HL-60/S4 (cell line): ENCODE data around the gene SYNJ1.
"Not testable (repeated sequence)": the region's sequence is repeated elsewhere in the genome, so short reads cannot be mapped to it uniquely, and the experiment has no call there.

Source experiments
- in situ Hi-C: fragments of 300-500 bp; cut with MboI; formaldehyde crosslinking; loops from 2 replicates; pipeline ENCODE4 v1.14.3; 2022; ENCODE audit warnings: low sequenced_read_pairs

Gene SYNJ1

GRCh38 chr21:32727687-32728455 is at the start of gene SYNJ1:
SYNJ1 (minus strand) TSS chr21:32728013; CDS start chr21:32726895, 1,118 bp downstream.
- in situ Hi-C loops, result no loop called here

DNA sequence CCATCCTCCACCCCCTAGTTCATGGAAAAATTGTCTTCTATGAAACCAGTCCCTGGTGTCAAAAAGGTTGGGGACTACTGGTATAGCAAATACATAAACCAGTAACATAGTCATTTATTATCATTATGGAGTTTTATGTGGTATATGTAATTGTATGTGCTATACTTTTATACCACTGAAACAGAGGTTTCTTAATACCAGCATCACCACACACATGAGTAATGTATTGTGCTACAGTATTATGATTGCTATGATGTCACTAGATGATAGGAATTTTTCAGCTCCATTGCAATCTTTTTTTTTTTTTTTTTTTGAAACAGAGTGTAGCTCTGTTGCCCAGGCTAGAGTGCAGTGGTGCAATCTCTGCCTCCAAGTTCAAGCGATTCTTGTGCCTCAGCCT is 49.5 kb upstream of the SYNJ1 start:
- in situ Hi-C loops, result no loop called here

GRCh38 chr21:32776743-32777142 is 48.9 kb upstream of the SYNJ1 start:
- in situ Hi-C loops, result no loop called here

DNA sequence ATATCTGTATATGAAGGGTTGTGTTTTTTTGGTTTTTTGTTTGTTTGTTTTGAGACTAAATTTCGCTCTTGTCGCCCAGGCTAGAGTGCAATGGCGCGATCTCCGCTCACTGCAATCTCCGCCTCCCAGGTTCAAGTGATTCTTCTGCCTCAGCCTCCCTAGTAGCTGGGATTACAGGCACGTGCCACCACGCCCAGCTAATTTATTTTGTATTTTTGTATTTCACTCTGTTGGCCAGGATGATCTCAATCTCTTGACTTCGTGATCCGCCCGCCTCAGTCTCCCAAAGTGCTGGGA is 45.2 kb upstream of the SYNJ1 start:
- in situ Hi-C loops, result not testable (repeated sequence)

DNA sequence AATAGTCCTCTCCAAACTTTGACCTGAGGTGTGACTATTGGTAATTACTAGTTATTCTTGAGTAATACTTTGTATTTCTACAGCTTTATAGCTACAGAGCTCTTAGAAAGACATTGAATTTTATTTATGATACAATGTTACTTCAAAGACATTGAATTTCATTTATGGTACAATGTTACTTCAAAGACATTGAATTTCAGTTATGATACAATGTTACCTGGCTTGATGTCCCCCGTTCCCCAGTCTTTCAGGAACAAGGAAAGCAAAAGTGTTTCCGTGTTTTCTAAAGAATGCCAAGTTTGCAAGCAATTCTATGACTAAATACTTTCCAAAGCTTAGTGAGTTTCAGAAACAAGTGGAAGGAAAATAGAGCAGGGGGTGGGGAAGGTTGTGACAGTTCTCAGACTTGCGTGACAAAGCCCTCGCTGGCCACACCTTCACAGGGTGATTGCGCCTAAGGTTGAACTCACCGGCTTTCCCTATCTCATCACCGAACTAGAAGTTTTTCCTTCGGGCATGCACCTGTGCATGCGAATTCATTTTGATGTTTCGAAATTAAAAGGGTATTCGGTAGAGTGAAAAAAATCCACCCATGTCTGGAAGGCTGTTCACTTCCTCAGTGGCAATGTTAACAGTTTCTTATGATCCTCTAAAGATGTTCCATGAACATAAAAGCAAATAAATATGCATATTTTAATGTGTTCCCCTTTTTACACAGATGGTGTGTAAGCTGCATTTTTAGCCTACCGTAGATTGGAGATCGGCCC is 44.7 kb upstream of the SYNJ1 start:
- in situ Hi-C loops, result no loop called here

GRCh38 chr21:32770871-32771523 is 43.2 kb upstream of the SYNJ1 start:
- in situ Hi-C loops, result no loop called here

- in situ Hi-C loops, result no loop called here
These were observed 40.7 kb upstream of the SYNJ1 start for GRCh38 chr21:32768530-32768929.

DNA sequence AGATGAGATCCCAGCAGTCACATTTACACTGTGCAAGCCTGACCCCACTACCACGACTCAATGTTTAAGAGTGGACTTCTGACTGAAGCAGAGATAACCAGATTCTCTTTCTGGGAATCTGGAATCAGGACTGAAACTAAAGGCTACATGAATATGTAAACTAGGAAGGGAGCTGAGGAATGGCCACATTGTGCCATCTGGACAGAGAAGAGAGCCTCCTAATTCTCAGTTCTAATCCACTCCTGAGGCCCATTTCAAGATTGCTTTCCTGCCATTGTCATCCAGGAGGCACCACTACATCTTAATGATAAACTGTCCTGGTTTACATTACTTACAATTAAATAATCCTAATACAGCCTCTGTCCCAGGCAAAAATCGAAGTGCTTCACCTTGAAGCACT is 37.2 kb upstream of the SYNJ1 start:
- in situ Hi-C loops, result no loop called here

- in situ Hi-C loops, result no loop called here
These were observed 36.4 kb upstream of the SYNJ1 start for GRCh38 chr21:32764186-32764585.

DNA sequence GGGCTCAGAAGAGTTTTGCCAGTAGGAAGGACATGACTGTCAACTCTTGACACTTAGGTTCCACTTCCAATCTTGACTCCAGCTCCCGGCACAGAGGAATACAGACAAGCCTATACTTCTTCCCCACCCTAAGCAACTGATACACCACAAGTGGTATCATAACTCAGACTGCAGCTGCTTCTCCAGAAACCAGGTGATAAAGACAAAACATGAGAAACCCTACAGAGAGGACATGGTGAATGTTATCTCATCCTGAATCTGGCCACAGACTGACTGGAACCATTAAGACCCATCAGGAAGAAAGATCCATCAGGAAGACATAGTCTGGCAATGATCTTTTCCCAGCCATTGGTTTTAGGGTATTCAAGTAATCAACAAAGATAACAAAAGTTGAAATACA is 30.0 kb upstream of the SYNJ1 start:
- in situ Hi-C loops, result no loop called here

GRCh38 chr21:32756096-32756495 is 28.3 kb upstream of the SYNJ1 start:
- in situ Hi-C loops, result no loop called here

DNA sequence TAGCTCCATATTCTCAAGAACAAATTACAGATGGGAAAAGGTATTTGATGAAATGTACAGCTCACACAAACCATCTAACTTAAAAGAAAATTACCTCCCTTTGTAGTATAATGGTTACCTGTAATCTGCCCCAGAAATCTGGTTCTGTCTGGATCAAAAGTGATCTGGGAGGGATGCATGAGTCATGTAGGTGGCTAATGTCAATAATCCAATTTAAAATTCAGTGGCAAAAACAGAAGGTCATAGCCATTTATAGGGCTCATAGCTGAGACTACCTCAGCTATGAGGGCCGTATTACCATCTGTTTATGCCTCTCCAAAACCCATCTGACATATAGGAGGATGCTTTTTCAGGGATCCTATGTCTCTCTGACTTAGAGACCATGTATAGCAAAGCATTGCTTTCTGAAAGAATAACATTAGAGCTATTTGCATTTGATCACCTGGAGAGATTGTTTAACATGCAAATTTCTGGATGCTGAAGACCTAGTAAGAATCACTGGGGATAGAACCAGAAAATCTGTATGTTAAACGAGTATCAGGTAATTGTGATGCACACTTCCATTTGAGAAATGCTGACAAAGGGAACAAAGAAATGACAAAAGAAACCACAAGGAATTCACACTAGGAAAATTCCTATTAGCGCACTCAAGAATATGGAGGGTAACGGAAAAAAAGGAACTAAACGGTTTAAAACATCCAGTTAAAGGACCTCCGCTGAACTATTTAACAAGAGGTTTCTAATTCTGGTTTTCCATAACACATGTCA is 26.2 kb upstream of the SYNJ1 start:
- in situ Hi-C loops, result no loop called here

GRCh38 chr21:32750405-32750804 is 22.6 kb upstream of the SYNJ1 start:
- in situ Hi-C loops, result no loop called here

- in situ Hi-C loops, result no loop called here
These were observed 21.8 kb upstream of the SYNJ1 start for GRCh38 chr21:32749662-32750061.

GRCh38 chr21:32748529-32748928 is 20.7 kb upstream of the SYNJ1 start:
- in situ Hi-C loops, result no loop called here

- in situ Hi-C loops, result no loop called here
These were observed 19.6 kb upstream of the SYNJ1 start for GRCh38 chr21:32747396-32747795.

DNA sequence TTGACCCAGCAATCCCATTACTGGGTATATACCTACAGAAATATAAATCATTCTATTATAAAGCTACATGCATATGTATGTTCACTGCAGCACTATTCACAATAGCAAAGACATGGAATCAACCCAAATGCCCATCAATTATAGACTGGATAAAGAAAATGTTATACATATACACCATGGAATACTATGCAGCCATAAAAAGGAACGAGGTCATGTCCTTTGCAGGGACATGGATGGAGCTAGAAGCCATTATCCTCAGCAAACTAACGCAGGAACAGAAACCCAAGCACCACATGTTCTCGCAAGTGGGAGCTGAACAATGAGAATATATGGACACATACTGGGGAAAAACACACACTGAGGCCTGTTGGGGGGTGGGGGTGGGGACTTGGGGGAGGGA is 18.9 kb upstream of the SYNJ1 start:
- in situ Hi-C loops, result not testable (repeated sequence)

DNA sequence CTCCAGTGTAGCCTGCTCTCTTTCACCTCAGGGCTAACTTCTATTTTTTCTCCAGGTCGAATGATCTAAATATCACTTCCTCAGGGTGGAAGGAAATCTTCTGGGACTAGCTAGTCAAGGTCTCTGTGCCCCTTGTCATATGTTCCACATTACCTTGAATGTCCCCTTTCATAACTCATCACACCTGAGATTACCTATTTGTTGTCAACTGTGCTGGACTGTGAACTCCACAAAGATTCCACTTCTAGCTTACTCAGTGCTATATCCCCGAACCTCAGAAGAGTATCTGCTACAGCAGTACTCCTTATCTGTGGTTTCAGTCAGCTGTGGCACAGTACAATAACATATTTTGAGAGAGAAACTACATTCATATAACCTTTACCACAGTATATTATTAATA is 14.6 kb upstream of the SYNJ1 start:
- in situ Hi-C loops, result no loop called here

DNA sequence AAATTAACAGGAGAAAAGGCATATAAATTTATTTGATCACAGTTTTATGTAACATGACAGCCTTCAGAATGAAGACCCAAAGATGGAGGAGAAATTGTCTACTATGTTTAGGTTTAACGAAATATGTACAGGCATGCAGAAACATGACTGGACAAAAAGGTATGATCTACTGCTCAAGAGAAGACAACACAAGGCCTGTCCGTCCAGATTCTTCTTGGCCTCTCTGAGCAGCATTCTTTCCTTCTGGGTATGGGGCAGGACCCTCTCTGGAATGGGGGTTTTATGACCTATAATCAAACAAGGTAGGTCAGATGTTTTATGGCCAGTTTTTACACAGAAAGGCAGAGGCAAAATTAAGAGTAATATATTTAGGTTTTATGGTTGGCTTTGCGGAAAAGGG is 13.5 kb upstream of the SYNJ1 start:
- in situ Hi-C loops, result no loop called here

DNA sequence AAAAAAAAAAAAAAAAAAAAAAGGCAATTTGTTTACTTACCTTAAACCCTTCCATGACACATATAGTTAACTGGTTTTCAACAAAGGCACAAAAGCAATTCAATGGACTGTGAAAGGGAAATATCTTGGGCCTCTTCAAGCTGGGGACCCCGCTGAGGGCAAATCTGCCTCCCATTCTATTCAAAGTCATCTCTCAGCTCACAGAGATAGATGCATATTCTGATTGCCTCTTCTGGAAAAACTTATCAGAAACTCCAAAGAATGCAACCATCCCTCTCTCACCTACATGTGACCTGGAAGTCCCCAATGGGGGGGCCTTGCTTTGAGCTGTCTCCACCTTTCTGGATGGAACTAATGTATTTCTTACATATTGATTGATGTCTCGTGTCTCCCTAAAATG is 12.1 kb upstream of the SYNJ1 start:
- in situ Hi-C loops, result no loop called here

GRCh38 chr21:32736083-32736482 is 8.3 kb upstream of the SYNJ1 start:
- in situ Hi-C loops, result not testable (repeated sequence)
